H1 (cell line): Measurements from ENCODE around the gene BTN2A1. TPM values are rescaled to one million over a fixed set of nuclear protein-coding genes. Genes with fewer than 3 reads are reported as not detected.

ENCODE experiments used
- CTCF ChIA-PET: fragments of 300-600 bp; sonication (Branson Sonifier 250); formaldehyde crosslinking; loops from one replicate; lab custom pipeline; 2021; ENCODE audit not compliant: partially characterized antibody; lab: Charles Lee
- POLR2A ChIA-PET: fragments of 300-600 bp; sonication (Branson Sonifier 250); formaldehyde crosslinking; loops from one replicate; lab custom pipeline; 2021; ENCODE audit warnings: inconsistent platforms; ENCODE audit not compliant: partially characterized antibody; lab: Charles Lee
- DNase-seq, 2 experiments: peaks; one replicate each; pipeline versions ENCODE4 v3.0.0 to v3.0.0-alpha.2; 2010 to 2022; ENCODE audit warnings: low spot score in 2 of 2, low read depth in 1 of 2, mixed read lengths in 1 of 2
- FAIRE-seq: peaks from 2 replicates; lab custom pipeline; 2011; peaks lifted over from hg19 to GRCh38; lab: Jason Lieb, UNC
- H2AFZ ChIP-seq: 2 replicates; pipeline ENCODE4 v1.8.1; 2012; ENCODE audit warnings: low read length, inconsistent platforms
- H2AK5ac ChIP-seq: 2 replicates; pipeline ENCODE4 v1.6.1; 2013; ENCODE audit warnings: low read depth, low read length
- H2BK120ac ChIP-seq: replicated peaks from 2 replicates; pipeline ENCODE3; 2013; ENCODE audit warnings: low read depth, low read length, inconsistent platforms
- H2BK12ac ChIP-seq: 2 replicates; pipeline ENCODE4 v1.6.1; 2013; ENCODE audit warnings: low read depth, low read length
- H2BK15ac ChIP-seq: 2 replicates; pipeline ENCODE4 v1.6.1; 2013; ENCODE audit warnings: low read length
- H2BK20ac ChIP-seq: 2 replicates; pipeline ENCODE4 v1.6.1; 2013; ENCODE audit warnings: low read length
- H2BK5ac ChIP-seq: 2 replicates; pipeline ENCODE4 v1.6.1; 2013; ENCODE audit warnings: low read depth, low read length
- H3K14ac ChIP-seq: 2 replicates; pipeline ENCODE4 v1.6.1; 2013; ENCODE audit warnings: inconsistent platforms; ENCODE audit not compliant: insufficient read length
- H3K18ac ChIP-seq: 2 replicates; pipeline ENCODE4 v1.6.1; 2013; ENCODE audit warnings: low read length; ENCODE audit errors: extremely low read depth
- H3K23ac ChIP-seq: 2 replicates; pipeline ENCODE4 v1.6.1; 2013; ENCODE audit warnings: inconsistent platforms; ENCODE audit not compliant: insufficient read length
- H3K23me2 ChIP-seq: 2 replicates; pipeline ENCODE4 v1.6.1; 2013; ENCODE audit warnings: low read depth, low read length
- H3K27ac ChIP-seq: 2 replicates; pipeline ENCODE4 v1.6.1; 2011; ENCODE audit warnings: low read depth, low read length, inconsistent platforms
- H3K27me3 ChIP-seq, 4 experiments: replicated peaks in 1 of 4; 1 replicate in 1 of 4; 2 replicates in 3 of 4; pipeline versions ENCODE4 v1.6.1 to v1.8.1; 2011 to 2013; ENCODE audit warnings: low read length in 3 of 4, mild to moderate bottlenecking in 3 of 4, inconsistent platforms in 2 of 4, mixed read lengths in 2 of 4, moderate library complexity in 1 of 4; ENCODE audit not compliant: control insufficient read depth in 3 of 4, insufficient read depth in 3 of 4; ENCODE audit errors: extremely low read depth in 1 of 4
- H3K36me3 ChIP-seq, 4 experiments: 2 replicates each; pipeline versions ENCODE4 v1.6.1 to v1.8.1; 2011 to 2013; ENCODE audit warnings: mild to moderate bottlenecking in 4 of 4, low read length in 3 of 4, moderate library complexity in 2 of 4, control low read depth in 1 of 4, inconsistent platforms in 1 of 4; ENCODE audit not compliant: insufficient read depth in 4 of 4, control insufficient read depth in 2 of 4
- H3K4ac ChIP-seq: replicated peaks from 2 replicates; pipeline ENCODE3; 2013; ENCODE audit warnings: low read length, low read depth, mixed read lengths, inconsistent platforms; ENCODE audit not compliant: insufficient read length
- H3K4me1 ChIP-seq, 4 experiments: replicated peaks in 1 of 4; 1 replicate in 1 of 4; 2 replicates in 3 of 4; pipeline versions ENCODE4 v1.6.1 to v1.8.1; 2011 to 2013; ENCODE audit warnings: low read length in 3 of 4, inconsistent platforms in 2 of 4, mixed read lengths in 1 of 4; ENCODE audit not compliant: insufficient read depth in 4 of 4, control insufficient read depth in 3 of 4
- H3K4me2 ChIP-seq, 2 experiments: 2 replicates each; pipeline versions ENCODE4 v1.6.1 to v1.8.1; 2011 to 2013; ENCODE audit warnings: low read depth in 2 of 2, low read length in 2 of 2, control low read depth in 1 of 2, inconsistent platforms in 1 of 2, mild to moderate bottlenecking in 1 of 2; ENCODE audit not compliant: insufficient read depth in 1 of 2
- H3K4me3 ChIP-seq, 4 experiments: fragments of 200-600, 300-600 bp in 1 of 4; sonication (generic), shearing (Covaris generic), sonication (Bioruptor Twin) in 1 of 4; 2 replicates each; pipeline versions ENCODE4 v1.5.1 to v1.8.1; 2011 to 2016; ENCODE audit warnings: low read length in 4 of 4, low read depth in 3 of 4, control low read depth in 2 of 4, inconsistent platforms in 2 of 4, mild to moderate bottlenecking in 2 of 4, mixed read lengths in 1 of 4, moderate library complexity in 1 of 4; ENCODE audit not compliant: insufficient read depth in 2 of 4; ENCODE audit errors: extremely low read depth in 1 of 4
- H3K56ac ChIP-seq: replicated peaks from 2 replicates; pipeline ENCODE3; 2013; ENCODE audit warnings: low read depth, mild to moderate bottlenecking, mixed read lengths, low read length, inconsistent platforms; ENCODE audit not compliant: insufficient read length
- H3K79me1 ChIP-seq: 2 replicates; pipeline ENCODE4 v1.6.1; 2013; ENCODE audit warnings: low read depth, low read length, control low read depth
- H3K79me2 ChIP-seq, 2 experiments: 2 replicates each; pipeline versions ENCODE4 v1.6.1 to v1.8.1; 2012 to 2013; ENCODE audit warnings: low read length in 2 of 2, mild to moderate bottlenecking in 2 of 2, inconsistent platforms in 1 of 2; ENCODE audit not compliant: insufficient read depth in 2 of 2, control insufficient read depth in 1 of 2
- H3K9ac ChIP-seq, 4 experiments: replicated peaks in 1 of 4; 1 replicate in 1 of 4; 2 replicates in 3 of 4; pipeline versions ENCODE4 v1.6.1 to v1.8.1; 2011 to 2013; ENCODE audit warnings: low read depth in 3 of 4, low read length in 3 of 4, control low read depth in 2 of 4, mild to moderate bottlenecking in 2 of 4, moderate library complexity in 2 of 4, inconsistent platforms in 1 of 4; ENCODE audit errors: extremely low read depth in 1 of 4
- H3K9me3 ChIP-seq, 2 experiments: 2 replicates each; pipeline versions ENCODE4 v1.6.1 to v1.8.1; 2012 to 2013; ENCODE audit warnings: mild to moderate bottlenecking in 2 of 2, moderate library complexity in 2 of 2, control low read depth in 1 of 2, inconsistent platforms in 1 of 2, low read depth in 1 of 2, low read length in 1 of 2, mixed read lengths in 1 of 2; ENCODE audit not compliant: insufficient read depth in 2 of 2
- H4K20me1 ChIP-seq, 2 experiments: replicated peaks in 1 of 2; 2 replicates each; pipeline versions ENCODE3 to v1.8.1; 2011 to 2013; ENCODE audit warnings: inconsistent platforms in 2 of 2, low read length in 2 of 2, mild to moderate bottlenecking in 1 of 2; ENCODE audit not compliant: insufficient read depth in 2 of 2, control insufficient read depth in 1 of 2
- H4K5ac ChIP-seq: 2 replicates; pipeline ENCODE4 v1.6.1; 2013; ENCODE audit warnings: low read length, low read depth, mixed read lengths, inconsistent platforms; ENCODE audit not compliant: insufficient read length
- H4K8ac ChIP-seq: 2 replicates; pipeline ENCODE4 v1.8.0; 2013; ENCODE audit warnings: mild to moderate bottlenecking, moderate library complexity, low read length, inconsistent platforms; ENCODE audit not compliant: insufficient read depth; ENCODE audit errors: extremely low read depth
- H4K91ac ChIP-seq: replicated peaks from 2 replicates; pipeline ENCODE3; 2013; ENCODE audit warnings: low read length, mixed read lengths, inconsistent platforms; ENCODE audit not compliant: insufficient read length
- HDAC2 ChIP-seq, 2 experiments: fragments of 300-600 bp in 1 of 2; sonication (generic) in 1 of 2; IDR thresholded peaks; 2 replicates each; pipeline ENCODE4 v1.6.1; 2011 to 2012; ENCODE audit warnings: low read depth in 2 of 2, low read length in 2 of 2, mild to moderate bottlenecking in 2 of 2, moderate library complexity in 2 of 2, borderline replicate concordance in 1 of 2, inconsistent platforms in 1 of 2
- KDM1A ChIP-seq: fragments of 200-600, 300-600 bp; sonication (generic); IDR thresholded peaks from 2 replicates; pipeline ENCODE4 v1.7.1; 2016; ENCODE audit warnings: mild to moderate bottlenecking, low read length, borderline replicate concordance
- YY1 ChIP-seq: IDR thresholded peaks from 2 replicates; pipeline ENCODE4 v1.6.1; 2011; ENCODE audit warnings: low read depth, mild to moderate bottlenecking, low read length
- WGBS, 2 experiments: shearing (Covaris generic) in 1 of 2; methylation state at CpG; one replicate each; pipeline versions ENCODE4 v1.1.6 to v1.1.7; 2013 to 2015; ENCODE audit warnings: low lambda C conversion rate in 2 of 2, mixed read lengths in 2 of 2, inconsistent platforms in 1 of 2, low coverage in 1 of 2, missing lambda C conversion rate in 1 of 2; ENCODE audit not compliant: insufficient replicate concordance in 2 of 2, insufficient coverage in 1 of 2, insufficient read length in 1 of 2; ENCODE audit errors: extremely low coverage in 1 of 2, missing lambda C conversion rate in 1 of 2; 5-methylcytosine and 5-hydroxymethylcytosine counted together
- polyA plus RNA-seq, 7 experiments: library from polyadenylated mRNA; depleted of rRNA in 3 of 7; stranded (reverse) in 5 of 7; unstranded in 2 of 7; fragments of >200 nt in 5 of 7; fragments of 200-250 nt in 2 of 7; gene quantifications; 1 replicate in 5 of 7; 2 replicates in 1 of 7; 4 replicates in 1 of 7; pipeline versions ENCODE4 v1.2.1 to v1.2.3, GENCODE V29; 2011 to 2013; ENCODE audit warnings: missing spikeins in 2 of 7, mixed read lengths in 2 of 7
- total RNA-seq: library from RNA; stranded (reverse); fragmentation: NEBNext Ultra II Directional; extraction: Animal tissue kit (Norgen Biotek cat#: 25700); gene quantifications from 2 replicates; pipeline ENCODE4 v1.2.1, GENCODE V29; 2021

Gene BTN2A1
- total and polyA plus RNA-seq, 2 of the 8 experiments (the other 6 are each of a cell fraction or from before 2014, with no cell fraction given), result 8.7 to 11.0 TPM

DNA sequence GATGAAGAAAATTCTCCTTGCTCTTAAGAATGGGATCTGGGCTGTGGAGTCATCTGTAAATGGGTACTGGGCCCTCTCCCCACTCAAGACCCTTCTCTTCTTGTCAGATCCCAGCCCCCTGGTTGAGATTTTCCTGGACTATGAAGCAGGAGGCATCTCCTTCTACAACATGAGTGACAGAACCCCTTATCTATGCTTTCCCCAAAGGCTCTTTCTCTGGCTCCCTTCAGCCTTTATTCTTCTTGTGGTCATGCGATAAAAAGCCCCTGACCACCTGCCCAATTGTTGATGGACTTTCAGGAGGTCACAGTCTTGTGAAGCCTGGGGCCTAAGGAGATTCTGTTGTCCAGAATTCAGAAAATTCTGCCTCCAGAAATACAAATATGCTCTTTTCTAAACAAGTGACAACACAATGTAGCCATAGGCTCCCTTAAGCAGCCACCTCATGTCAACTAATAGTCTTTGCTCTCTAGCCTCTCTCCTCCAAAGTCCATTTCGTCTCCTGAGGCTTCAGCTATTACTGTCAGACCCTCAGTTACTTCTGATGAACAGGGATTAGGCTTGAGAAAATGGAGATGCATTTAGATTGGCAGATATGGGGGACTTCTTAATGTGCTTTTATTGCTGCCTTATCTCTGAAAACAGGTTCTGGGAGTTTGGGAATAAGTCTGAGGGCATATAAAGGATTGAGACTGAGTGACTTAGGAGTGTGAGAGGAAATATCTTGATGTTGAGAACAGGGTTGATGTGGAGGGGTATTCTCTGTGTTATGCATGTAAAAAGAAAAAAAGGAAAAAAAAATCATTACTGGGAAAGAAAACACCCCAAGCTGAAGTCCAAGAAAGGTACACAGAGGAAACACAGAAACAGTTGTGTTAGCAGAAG lies 20.6 kb downstream of the BTN2A1 start:
- 96% methylated on average over 2 of the region's 2 CpGs; no CpG with 5 or more reads in 1 of the 2 experiments for WGBS, 2 experiments
- FAIRE-seq (no peak), DNase-seq (no peak)
- CTCF ChIA-PET, result no interaction called here
- POLR2A ChIA-PET, result interaction anchor here (0.8 kb wide), 1 partner anchor 9 kb away, joined by 4 read pairs; no protein-coding TSS in a partner anchor
- Histone ChIP-seq H3K79me2 (no peaks in the 10 kb centered on the region), H3K27me3 (no peaks in the 10 kb centered on the region), H2BK15ac (no peak overlapping the region), H3K9ac (no peak overlapping the region), H4K91ac (no peak overlapping the region), H2BK120ac (no peak overlapping the region), H3K18ac (no peak overlapping the region), H2AK5ac (no peak overlapping the region), H3K36me3 (no peaks in the 10 kb centered on the region), H3K4me2 (no peak overlapping the region), H3K14ac (no peak overlapping the region), H2BK5ac (no peak overlapping the region), H2AFZ (no peak overlapping the region), H3K9me3 (peaks cover 0 to 6% of the 10 kb centered on the region in 2 experiments; a peak in 2 of 4 replicates), H3K4me1 (peaks cover 6 to 14% (median 10%) of the 10 kb centered on the region in 4 experiments; a peak in 5 of 7 replicates), H4K5ac (no peak overlapping the region), H2BK12ac (no peak overlapping the region), H3K4me3 (no peak overlapping the region), H3K23me2 (no peaks in the 10 kb centered on the region), H2BK20ac (no peak overlapping the region), H3K56ac (no peak overlapping the region), H3K27ac (no peak overlapping the region), H4K20me1 (no peaks in the 10 kb centered on the region), H3K23ac (no peak overlapping the region), H4K8ac (no peak overlapping the region), H3K79me1 (no peaks in the 10 kb centered on the region), H3K4ac (no peak overlapping the region)
- TF ChIP-seq KDM1A, result no peak
- TF ChIP-seq HDAC2 (IDR thresholded peaks at IDR 0.05; ENCODE audit: borderline replicate concordance in 1 of 2, low read depth in 2 of 2, low read length in 2 of 2), result no peak
- no peak for TF ChIP-seq YY1
